ENCODE measurements around the gene CGNL1. TPM values are rescaled to one million over a fixed set of nuclear protein-coding genes. Genes with fewer than 3 reads are reported as not detected.

CGNL1 gene
- polyA plus RNA-seq, 1 experiment = 0.06 TPM

- Histone ChIP-seq H3K4me3 (ENCODE audit: low read depth, low read length) (no peak overlapping the region), H3K36me3 (ENCODE audit: control insufficient read depth, insufficient read depth, low read length) (no peaks in the 10 kb centered on the region), H3K27me3 (ENCODE audit: control insufficient read depth, insufficient read depth, low read length) (no peaks in the 10 kb centered on the region)
- ChIA-PET POLR2A (interaction anchor here (0.6 to 1.0 kb wide), 2 partner anchors 187 to 849 kb away, joined by 5 to 10 read pairs; no protein-coding TSS in a partner anchor), CTCF (interaction anchor here (0.5 to 13.5 kb wide), 33 partner anchors 8 to 218 kb away, joined by 3 to 336 read pairs (median 5); partner anchors contain the start of gene CGNL1)
- TF ChIP-seq CTCF (IDR thresholded peaks at IDR 0.05; ENCODE audit: insufficient read depth, low read depth, low read length) = peak; percentile 82
- no peak for DNase-seq (ENCODE audit: low read depth)
Measured at GRCh38 chr15:57340682-57341259, 35.5 kb upstream of the CGNL1 start.

- no peaks in the 10 kb centered on the region for H3K36me3 ChIP-seq (ENCODE audit: control insufficient read depth, insufficient read depth, low read length)
- H3K27me3 ChIP-seq (ENCODE audit: control insufficient read depth, insufficient read depth, low read length) = no peaks in the 10 kb centered on the region
- no peak for DNase-seq (ENCODE audit: low read depth)
- POLR2A ChIA-PET = no interaction called here
- TF ChIP-seq CTCF (IDR thresholded peaks at IDR 0.05; ENCODE audit: insufficient read depth, low read depth, low read length) = no peak
- no peak overlapping the region for H3K4me3 ChIP-seq (ENCODE audit: low read depth, low read length)
- CTCF ChIA-PET = interaction anchor here (0.6 to 13.5 kb wide), 9 partner anchors 11 to 201 kb away, joined by 3 to 336 read pairs (median 5); partner anchors contain the start of gene CGNL1
Measured at GRCh38 chr15:57343048-57343447, 33.3 kb upstream of the CGNL1 start.

GRCh38 chr15:57343498-57343897, 32.8 kb upstream of the CGNL1 start:
- H3K4me3 ChIP-seq (ENCODE audit: low read depth, low read length) = no peak overlapping the region
- ChIA-PET CTCF (interaction anchor here (0.6 to 13.5 kb wide), 8 partner anchors 11 to 200 kb away, joined by 3 to 336 read pairs (median 8); partner anchors contain the start of gene CGNL1), POLR2A (no interaction called here)
- DNase-seq (ENCODE audit: low read depth) = no peak
- TF ChIP-seq CTCF (IDR thresholded peaks at IDR 0.05; ENCODE audit: insufficient read depth, low read depth, low read length) = no peak
- no peaks in the 10 kb centered on the region for H3K27me3 ChIP-seq (ENCODE audit: control insufficient read depth, insufficient read depth, low read length)
- no peaks in the 10 kb centered on the region for H3K36me3 ChIP-seq (ENCODE audit: control insufficient read depth, insufficient read depth, low read length)

- ChIA-PET CTCF (interaction anchor here (0.7 to 13.5 kb wide), 4 partner anchors 10 to 193 kb away, joined by 3 to 336 read pairs (median 64); no protein-coding TSS in a partner anchor), POLR2A (no interaction called here)
- Histone ChIP-seq H3K27me3 (ENCODE audit: control insufficient read depth, insufficient read depth, low read length) (no peaks in the 10 kb centered on the region), H3K36me3 (ENCODE audit: control insufficient read depth, insufficient read depth, low read length) (no peaks in the 10 kb centered on the region), H3K4me3 (ENCODE audit: low read depth, low read length) (no peak overlapping the region)
- no peak for TF ChIP-seq CTCF (IDR thresholded peaks at IDR 0.05; ENCODE audit: insufficient read depth, low read depth, low read length)
- DNase-seq (ENCODE audit: low read depth) = no peak
Measured at GRCh38 chr15:57344282-57344681, 32.0 kb upstream of the CGNL1 start.

GRCh38 chr15:57345584-57345983, 30.7 kb upstream of the CGNL1 start:
- Histone ChIP-seq H3K4me3 (ENCODE audit: low read depth, low read length) (no peak overlapping the region), H3K27me3 (ENCODE audit: control insufficient read depth, insufficient read depth, low read length) (no peaks in the 10 kb centered on the region), H3K36me3 (ENCODE audit: control insufficient read depth, insufficient read depth, low read length) (no peaks in the 10 kb centered on the region)
- CTCF ChIA-PET = interaction anchor here (1.0 to 13.5 kb wide), 4 partner anchors 11 to 197 kb away, joined by 3 to 336 read pairs (median 5); no protein-coding TSS in a partner anchor
- POLR2A ChIA-PET = no interaction called here
- TF ChIP-seq CTCF (IDR thresholded peaks at IDR 0.05; ENCODE audit: insufficient read depth, low read depth, low read length) = peak; percentile 24; the same call in 1 of the 2 replicates
- no peak for DNase-seq (ENCODE audit: low read depth)

All from BJ (cell line).